Measurements from ENCODE around the gene SPRTN. TPM values are rescaled to one million over a fixed set of nuclear protein-coding genes. Genes with fewer than 3 reads are reported as not detected.

Gene SPRTN
- total RNA-seq, 4 donors from 2014 or later = 8.7 to 15.1 (median 10.7) TPM

DNA sequence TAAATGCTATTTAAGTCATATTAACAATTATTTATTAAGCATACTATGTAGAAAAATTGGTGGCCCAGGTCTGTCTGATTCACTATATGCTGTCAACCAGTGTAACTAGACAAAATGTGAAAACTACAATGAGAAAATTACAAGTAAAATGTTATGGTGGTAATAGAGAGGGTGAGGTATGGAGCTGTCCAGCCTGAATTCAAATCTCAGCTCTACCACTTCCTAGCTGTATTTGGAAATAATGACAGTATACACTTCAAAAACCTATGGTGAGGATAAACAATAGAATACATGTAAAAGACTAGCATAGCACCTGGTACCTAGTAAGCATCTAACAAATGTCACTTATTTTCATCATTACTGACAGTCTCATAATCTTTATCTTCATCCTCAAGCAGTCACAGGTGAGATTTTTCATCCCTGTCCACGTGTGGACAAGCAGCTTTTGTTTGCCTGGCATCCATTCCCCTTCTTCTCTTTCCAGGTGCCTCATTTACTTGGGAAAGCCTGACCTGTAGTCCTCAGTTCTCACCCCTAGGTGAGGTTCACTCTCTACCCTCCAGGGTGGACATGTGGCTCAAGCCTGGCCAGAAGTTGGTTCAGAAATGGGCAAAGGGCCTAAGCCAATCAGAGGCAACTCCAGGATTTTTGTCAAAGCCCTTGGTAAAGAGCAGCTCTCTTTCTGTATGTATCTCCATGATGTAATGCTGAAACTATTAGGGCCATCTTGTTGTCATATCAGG, 54.5 kb downstream of the SPRTN start:
- no peaks in the 10 kb centered on the region for H3K9me3 ChIP-seq
- ATAC-seq (no peak), DNase-seq (no peak)
- H3K4me3 ChIP-seq = no peak overlapping the region
- peak overlapping the region; percentile 35 to 57 (median 52) for H3K27ac ChIP-seq
- H3K4me1 ChIP-seq = peaks cover 69 to 73% of the 10 kb centered on the region in 2 donors
- H3K36me3 ChIP-seq = no peaks in the 10 kb centered on the region
- intact Hi-C loops (cut with DNase I; ENCODE audit: low total_unique reads) = no loop called here
- in situ Hi-C loops (cut with MboI; ENCODE audit: low sequenced_read_pairs in 4 of 4) = no loop called here
- H3K27me3 ChIP-seq = no peaks in the 10 kb centered on the region
- no peak for TF ChIP-seq POLR2A (IDR thresholded peaks at IDR 0.05)
- TF ChIP-seq, protein P1, sequence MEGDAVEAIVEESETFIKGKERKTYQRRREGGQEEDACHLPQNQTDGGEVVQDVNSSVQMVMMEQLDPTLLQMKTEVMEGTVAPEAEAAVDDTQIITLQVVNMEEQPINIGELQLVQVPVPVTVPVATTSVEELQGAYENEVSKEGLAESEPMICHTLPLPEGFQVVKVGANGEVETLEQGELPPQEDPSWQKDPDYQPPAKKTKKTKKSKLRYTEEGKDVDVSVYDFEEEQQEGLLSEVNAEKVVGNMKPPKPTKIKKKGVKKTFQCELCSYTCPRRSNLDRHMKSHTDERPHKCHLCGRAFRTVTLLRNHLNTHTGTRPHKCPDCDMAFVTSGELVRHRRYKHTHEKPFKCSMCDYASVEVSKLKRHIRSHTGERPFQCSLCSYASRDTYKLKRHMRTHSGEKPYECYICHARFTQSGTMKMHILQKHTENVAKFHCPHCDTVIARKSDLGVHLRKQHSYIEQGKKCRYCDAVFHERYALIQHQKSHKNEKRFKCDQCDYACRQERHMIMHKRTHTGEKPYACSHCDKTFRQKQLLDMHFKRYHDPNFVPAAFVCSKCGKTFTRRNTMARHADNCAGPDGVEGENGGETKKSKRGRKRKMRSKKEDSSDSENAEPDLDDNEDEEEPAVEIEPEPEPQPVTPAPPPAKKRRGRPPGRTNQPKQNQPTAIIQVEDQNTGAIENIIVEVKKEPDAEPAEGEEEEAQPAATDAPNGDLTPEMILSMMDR (IDR thresholded peaks at IDR 0.05 in 4 of 5, conservative IDR thresholded peaks at IDR 0.05 in 1 of 5) = no peak

DNA sequence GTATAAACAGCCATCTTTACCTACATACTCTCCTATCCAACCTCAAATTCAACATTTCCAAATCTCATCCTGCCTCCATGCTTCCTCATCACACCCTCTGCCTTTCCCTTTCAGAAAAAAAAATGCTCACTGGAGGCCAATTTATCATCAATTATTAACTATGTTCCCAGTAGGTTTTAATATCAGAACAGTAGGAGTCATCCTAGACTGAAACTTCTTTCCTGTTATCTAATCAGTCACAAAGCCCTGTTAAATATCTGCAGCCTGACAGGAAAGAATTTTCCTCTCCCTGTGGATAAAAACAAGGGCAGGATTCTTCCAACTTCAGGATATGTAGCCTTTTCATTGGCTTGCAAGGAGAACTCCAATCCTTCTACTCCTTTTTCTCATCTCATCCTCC, 55.6 kb downstream of the SPRTN start:
- Histone ChIP-seq H3K4me1 (peaks cover 73% of the 10 kb centered on the region in 2 donors), H3K9me3 (no peaks in the 10 kb centered on the region), H3K4me3 (no peak overlapping the region), H3K27me3 (no peaks in the 10 kb centered on the region), H3K36me3 (peaks cover 0 to 6% of the 10 kb centered on the region in 2 donors), H3K27ac (peak overlapping the region; percentile 35 to 57 (median 52))
- ATAC-seq (no peak), DNase-seq (no peak)
- TF ChIP-seq, protein P1 (IDR thresholded peaks at IDR 0.05 in 4 of 5, conservative IDR thresholded peaks at IDR 0.05 in 1 of 5) = no peak
- TF ChIP-seq POLR2A (IDR thresholded peaks at IDR 0.05) = no peak
- in situ Hi-C loops (cut with MboI; ENCODE audit: low sequenced_read_pairs in 4 of 4) = no loop called here
- intact Hi-C loops (cut with DNase I; ENCODE audit: low total_unique reads) = no loop called here

DNA sequence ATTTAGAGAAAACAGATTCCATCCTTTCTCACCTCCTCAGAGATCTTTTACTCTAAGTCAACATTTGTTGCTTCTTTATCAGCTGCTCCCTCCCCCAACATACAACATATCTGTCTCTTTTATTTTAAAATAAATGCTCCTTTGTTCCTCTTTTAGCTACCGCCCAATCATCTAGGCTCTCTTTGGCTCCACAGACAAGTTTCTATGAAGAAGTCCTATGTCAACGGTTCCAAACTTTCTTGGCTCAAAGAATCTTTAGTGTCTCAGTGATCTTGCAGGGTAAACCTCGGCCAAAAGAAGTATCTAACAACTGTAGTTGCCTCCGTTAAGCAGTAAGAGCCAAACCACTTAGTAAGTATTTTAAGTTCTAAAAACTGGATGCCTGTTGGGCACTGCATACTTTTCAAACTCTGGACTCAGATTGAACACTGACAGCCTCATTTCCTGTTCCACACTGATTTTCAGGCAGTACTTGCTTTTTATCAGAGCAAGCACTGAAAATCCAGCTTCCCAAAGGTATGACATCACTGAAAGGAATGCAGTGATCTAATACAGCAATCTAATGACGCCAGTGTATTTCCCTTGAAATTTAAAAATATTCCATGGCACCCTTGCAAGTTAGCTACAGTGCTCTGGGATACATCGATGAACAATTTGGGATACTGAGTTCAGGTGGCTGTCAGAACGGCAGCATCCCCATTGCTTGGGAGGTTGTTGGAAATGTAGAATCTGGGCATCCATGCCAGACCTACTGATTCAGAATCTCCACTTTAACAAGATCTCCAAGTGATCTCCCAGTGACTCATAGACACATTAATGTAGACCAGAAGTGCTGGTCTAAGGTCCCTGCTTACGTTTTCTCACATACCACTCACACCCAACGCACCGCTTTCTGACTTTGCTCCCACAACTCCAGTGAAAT, 57.2 kb downstream of the SPRTN start:
- no peak overlapping the region for H3K4me3 ChIP-seq
- H3K27me3 ChIP-seq = no peaks in the 10 kb centered on the region
- ATAC-seq (peak; percentile 54 to 74), DNase-seq (no peak)
- in situ Hi-C loops (cut with MboI; ENCODE audit: low sequenced_read_pairs in 4 of 4) (no loop called here), intact Hi-C loops (cut with DNase I; ENCODE audit: low total_unique reads) (no loop called here)
- H3K9me3 ChIP-seq = no peaks in the 10 kb centered on the region
- peaks cover 73 to 74% of the 10 kb centered on the region in 2 donors for H3K4me1 ChIP-seq
- H3K27ac ChIP-seq = peak overlapping the region; percentile 65 to 75 (median 70)
- TF ChIP-seq, protein P1 (IDR thresholded peaks at IDR 0.05 in 4 of 5, conservative IDR thresholded peaks at IDR 0.05 in 1 of 5) = no peak
- TF ChIP-seq POLR2A (IDR thresholded peaks at IDR 0.05) = peak in 1 of 2 donors; percentile 10
- H3K36me3 ChIP-seq = peaks cover 0 to 6% of the 10 kb centered on the region in 2 donors

DNA sequence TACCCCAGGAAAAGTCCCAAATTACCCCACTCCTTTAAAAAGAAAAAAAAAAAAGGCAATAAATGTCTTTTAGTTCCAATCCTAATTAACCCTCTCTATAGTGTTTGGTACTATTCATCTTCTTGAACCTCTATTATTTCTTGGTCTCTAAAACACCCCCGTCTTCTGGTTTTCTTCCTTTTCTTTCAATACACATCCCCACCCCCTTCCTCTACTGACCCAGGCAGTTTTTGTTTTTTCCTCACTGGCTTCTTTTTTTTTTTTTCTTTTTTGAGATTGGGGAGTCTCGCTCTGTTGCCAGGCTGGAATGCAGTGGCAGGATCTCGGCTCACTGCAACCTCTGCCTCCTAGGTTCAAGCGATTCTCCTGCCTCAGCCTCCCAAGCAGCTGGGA, 57.9 kb downstream of the SPRTN start:
- TF ChIP-seq, protein P1 (IDR thresholded peaks at IDR 0.05 in 4 of 5, conservative IDR thresholded peaks at IDR 0.05 in 1 of 5) = no peak
- no peak for TF ChIP-seq POLR2A (IDR thresholded peaks at IDR 0.05)
- no peaks in the 10 kb centered on the region for H3K9me3 ChIP-seq
- H3K27me3 ChIP-seq = no peaks in the 10 kb centered on the region
- ATAC-seq = peak in 1 of 2 donors; percentile 2
- no peak for DNase-seq
- intact Hi-C loops (cut with DNase I; ENCODE audit: low total_unique reads) (no loop called here), in situ Hi-C loops (cut with MboI; ENCODE audit: low sequenced_read_pairs in 4 of 4) (no loop called here)
- H3K36me3 ChIP-seq = peaks cover 0 to 6% of the 10 kb centered on the region in 2 donors
- H3K27ac ChIP-seq = peak overlapping the region; percentile 65 to 75 (median 70)
- H3K4me1 ChIP-seq = peaks cover 76 to 81% of the 10 kb centered on the region in 2 donors
- no peak overlapping the region for H3K4me3 ChIP-seq
